Activated T-helper 17 cell treated with anti-CD3 and anti-CD28 coated beads, Interleukin-2, amount 50 U/mL, for 72 hours (primary cell): ENCODE measurements around the gene DBH. TPM values are rescaled to one million over a fixed set of nuclear protein-coding genes. Genes with fewer than 3 reads are reported as not detected.

Experiments
- ATAC-seq: fragments of 150-1000 bp; cut with Tn5 transposase; replicated peaks from 2 replicates; pipeline ENCODE4 v1.10.0; 2021; ENCODE audit warnings: mild to moderate bottlenecking, moderate library complexity
- H3K27ac Mint-ChIP-seq: one replicate; pipeline ENCODE4 v1.8.0; 2022; ENCODE audit warnings: mixed read lengths
- H3K27me3 Mint-ChIP-seq: one replicate; pipeline ENCODE4 v1.8.0; 2022; ENCODE audit warnings: mixed read lengths
- H3K36me3 Mint-ChIP-seq: one replicate; pipeline ENCODE4 v1.8.0; 2022; ENCODE audit warnings: low read depth, mild to moderate bottlenecking, mixed read lengths
- H3K4me1 Mint-ChIP-seq: one replicate; pipeline ENCODE4 v1.8.0; 2022; ENCODE audit warnings: mixed read lengths
- H3K4me3 Mint-ChIP-seq: one replicate; pipeline ENCODE4 v1.8.0; 2022; ENCODE audit warnings: mild to moderate bottlenecking, mixed read lengths
- H3K9me3 Mint-ChIP-seq: one replicate; pipeline ENCODE4 v1.8.0; 2022; ENCODE audit warnings: mixed read lengths
- total RNA-seq, 2 donors: library from RNA; stranded (reverse); gene quantifications; one replicate each; pipeline ENCODE4 v1.2.3, GENCODE V29; 2022

Gene DBH
- total RNA-seq, 2 donors from 2014 or later, result not detected

DNA sequence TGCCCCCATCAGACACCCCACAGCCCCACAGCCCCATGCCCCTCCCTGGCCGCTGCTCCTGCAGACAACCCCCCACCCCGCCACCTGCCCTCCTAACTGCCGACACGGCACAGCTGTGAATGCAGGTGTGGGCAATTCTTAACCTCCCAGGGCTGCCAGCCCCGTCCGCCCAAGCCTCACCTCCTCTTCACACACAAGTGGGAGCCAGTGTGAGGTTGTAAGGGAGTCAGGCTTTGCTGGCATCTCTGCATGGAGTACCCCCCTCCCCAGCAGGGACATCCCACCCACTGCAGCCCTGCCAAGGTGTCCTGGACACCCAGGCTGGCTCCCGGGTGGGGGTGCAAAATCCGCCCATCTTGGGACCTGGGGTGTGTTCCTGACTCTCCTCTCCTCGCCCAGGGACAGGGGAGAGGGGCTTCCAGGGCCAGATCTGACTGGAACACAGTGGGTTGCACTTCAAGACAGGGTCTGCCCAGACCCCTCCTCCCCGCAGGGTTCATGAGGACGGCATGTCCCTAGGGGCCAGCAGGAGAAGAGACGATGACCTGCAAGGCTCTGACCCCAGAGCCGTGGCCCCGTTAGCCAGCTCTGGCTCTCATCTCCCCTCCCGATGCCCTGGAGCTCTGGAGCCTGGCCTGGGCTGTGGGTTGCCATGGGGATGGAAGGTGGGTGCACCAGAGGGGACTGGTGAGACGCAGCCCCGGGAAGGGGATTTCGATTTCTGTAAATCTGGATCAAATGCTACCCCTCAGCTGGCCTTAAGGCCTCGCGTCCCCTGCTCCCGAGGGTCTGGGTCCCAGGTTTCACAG lies 67.6 kb downstream of the DBH start:
- Mint-ChIP-seq H3K27me3 (no peaks in the 10 kb centered on the region), H3K27ac (no peak overlapping the region), H3K9me3 (no peaks in the 10 kb centered on the region), H3K4me3 (peak overlapping the region; percentile 20), H3K4me1 (peaks cover 9% of the 10 kb centered on the region), H3K36me3 (no peaks in the 10 kb centered on the region)
- ATAC-seq, result no peak

DNA sequence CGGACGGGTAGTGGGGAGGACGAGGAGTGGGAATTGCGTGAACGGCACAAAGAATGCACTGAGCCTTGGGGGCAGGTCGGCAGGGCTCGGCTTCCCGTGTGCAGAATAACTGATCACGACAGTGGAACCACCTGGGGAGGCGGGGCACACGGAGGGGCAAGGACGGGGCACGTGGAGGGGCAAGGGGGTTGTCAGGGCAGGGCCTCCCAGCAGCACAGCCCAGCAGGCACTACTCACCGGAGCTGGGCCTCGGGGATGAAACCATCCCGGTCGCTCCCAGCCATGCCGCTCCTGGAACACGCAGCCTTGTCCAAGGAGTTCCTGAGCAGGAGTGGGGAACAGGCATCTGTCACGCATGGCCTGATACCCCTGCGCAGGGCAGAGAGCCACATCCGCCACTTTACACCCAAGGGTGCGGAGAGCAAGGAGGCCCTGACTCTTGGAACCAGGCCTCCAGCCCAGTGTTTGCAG lies 68.6 kb downstream of the DBH start:
- Mint-ChIP-seq H3K27ac (no peak overlapping the region), H3K4me3 (no peak overlapping the region), H3K9me3 (no peaks in the 10 kb centered on the region), H3K36me3 (no peaks in the 10 kb centered on the region), H3K4me1 (peaks cover 13% of the 10 kb centered on the region), H3K27me3 (no peaks in the 10 kb centered on the region)
- ATAC-seq, result no peak

GRCh38 chr9:133705576-133705975 lies 69.4 kb downstream of the DBH start:
- H3K27ac Mint-ChIP-seq, result no peak overlapping the region
- no peak overlapping the region for H3K4me3 Mint-ChIP-seq
- H3K9me3 Mint-ChIP-seq, result no peaks in the 10 kb centered on the region
- no peaks in the 10 kb centered on the region for H3K27me3 Mint-ChIP-seq
- peaks cover 10% of the 10 kb centered on the region for H3K4me1 Mint-ChIP-seq
- ATAC-seq, result no peak
- no peaks in the 10 kb centered on the region for H3K36me3 Mint-ChIP-seq

- Mint-ChIP-seq H3K27ac (peak overlapping the region; percentile 52), H3K36me3 (no peaks in the 10 kb centered on the region), H3K9me3 (no peaks in the 10 kb centered on the region), H3K4me3 (no peak overlapping the region), H3K4me1 (peaks cover 6% of the 10 kb centered on the region), H3K27me3 (no peaks in the 10 kb centered on the region)
- ATAC-seq, result no peak
Observed at GRCh38 chr9:133706307-133707050, 70.3 kb downstream of the DBH start.

DNA sequence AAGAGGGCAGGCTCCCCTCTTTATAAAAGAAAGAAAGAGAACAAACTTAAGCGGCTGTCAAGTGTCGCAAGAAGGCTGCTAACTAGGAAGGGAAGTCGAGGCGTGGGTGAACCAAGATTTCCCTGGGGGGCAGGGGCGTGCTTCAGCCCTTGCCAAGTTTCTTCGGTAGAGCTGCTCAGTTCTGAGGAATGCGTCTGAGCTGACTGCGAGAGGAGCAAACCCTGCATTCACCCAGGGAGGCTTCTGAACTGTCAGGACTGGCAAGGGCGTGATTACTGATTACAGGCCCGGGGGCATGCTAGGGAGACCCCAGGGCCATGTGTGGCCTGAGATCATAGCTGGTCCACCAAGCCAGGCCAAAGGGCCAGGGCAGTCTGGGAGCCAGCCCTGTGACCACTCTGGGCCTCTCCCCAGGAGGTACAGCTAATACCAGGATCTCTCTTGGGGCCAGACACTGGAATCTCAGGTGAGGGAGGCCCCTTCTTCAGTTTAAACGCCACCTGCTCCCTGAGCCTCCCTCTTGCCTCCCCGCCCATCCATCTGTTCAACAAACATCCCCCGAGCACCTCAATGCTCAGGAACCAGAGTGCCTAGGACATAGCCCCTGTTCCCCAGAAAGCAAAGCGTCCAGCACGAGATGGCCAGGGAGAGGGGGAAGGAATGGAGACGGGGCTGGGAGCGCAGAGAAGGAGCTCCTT lies 71.1 kb downstream of the DBH start:
- Mint-ChIP-seq H3K27ac (no peak overlapping the region), H3K27me3 (no peaks in the 10 kb centered on the region), H3K4me3 (no peak overlapping the region), H3K9me3 (no peaks in the 10 kb centered on the region), H3K36me3 (no peaks in the 10 kb centered on the region), H3K4me1 (peaks cover 6% of the 10 kb centered on the region)
- ATAC-seq, result no peak

- Mint-ChIP-seq H3K4me3 (no peak overlapping the region), H3K36me3 (no peaks in the 10 kb centered on the region)
Observed at GRCh38 chr9:133707763-133708245, 71.6 kb downstream of the DBH start.

DNA sequence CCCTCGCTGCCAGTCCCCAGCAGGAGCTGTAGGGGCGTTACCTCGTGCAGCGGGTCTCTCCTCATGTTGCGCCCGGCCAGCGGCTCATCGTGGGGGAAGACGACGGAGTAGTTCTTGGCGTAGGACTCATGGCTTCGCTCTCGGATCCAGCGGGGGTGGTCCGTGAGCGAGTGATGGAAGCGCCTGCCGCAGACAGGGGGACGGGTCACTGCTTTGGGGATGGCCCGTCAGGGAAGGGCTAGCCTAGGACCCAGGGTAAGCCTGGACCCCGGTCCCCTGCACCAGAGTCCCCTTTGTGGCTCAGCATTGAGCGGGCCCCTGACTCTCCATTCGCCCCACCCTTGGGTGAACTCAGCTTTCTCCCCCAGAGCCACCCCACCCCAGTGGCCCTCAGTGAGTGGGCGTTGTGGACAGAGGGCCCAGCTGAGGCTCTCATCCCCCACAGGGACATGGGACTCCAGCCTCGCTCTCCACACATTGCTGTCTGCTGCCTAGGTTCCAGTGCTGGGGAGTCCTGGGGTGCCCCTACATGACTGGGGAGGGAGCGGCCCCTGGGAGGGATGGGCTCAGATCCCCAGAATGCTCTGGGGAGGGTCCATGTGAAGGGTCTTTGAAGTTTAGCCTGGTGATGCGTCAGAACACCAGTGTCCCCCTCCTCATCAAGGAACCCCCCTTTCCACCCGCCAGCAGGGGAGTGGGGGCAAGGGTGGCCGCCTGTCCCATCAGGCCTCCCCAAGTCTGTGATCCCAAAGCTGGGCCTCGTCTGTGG lies 72.3 kb downstream of the DBH start:
- Mint-ChIP-seq H3K27ac (no peak overlapping the region), H3K36me3 (no peaks in the 10 kb centered on the region), H3K4me1 (peaks cover 6% of the 10 kb centered on the region), H3K9me3 (no peaks in the 10 kb centered on the region), H3K27me3 (no peaks in the 10 kb centered on the region), H3K4me3 (no peak overlapping the region)
- ATAC-seq, result no peak

More at GRCh38 chr9:133707763-133708245, 71.6 kb downstream of the DBH start:
- H3K9me3 Mint-ChIP-seq, result no peaks in the 10 kb centered on the region
- no peak overlapping the region for H3K27ac Mint-ChIP-seq
- no peak for ATAC-seq
- no peaks in the 10 kb centered on the region for H3K27me3 Mint-ChIP-seq
- H3K4me1 Mint-ChIP-seq, result peaks cover 6% of the 10 kb centered on the region

Other genes with a start within 250 kb of the DBH start
- gene REXO4, start 218.4 kb upstream of the DBH start, total RNA-seq, result 10 to 100 TPM; 26.1 to 36.5 TPM
- gene ADAMTS13, start 214.0 kb upstream of the DBH start, total RNA-seq, result 1 to 10 TPM; 1.2 to 3.9 TPM
- 1 to 10 TPM in 1 of 2 donors, under 1 TPM in 1; 0.41 to 3.0 TPM for gene CACFD1, start 176.4 kb upstream of the DBH start, total RNA-seq
- 1 to 10 TPM; 1.2 to 1.4 TPM for gene SLC2A6, start 157.3 kb upstream of the DBH start, total RNA-seq
- not detected for gene MYMK, start 111.4 kb upstream of the DBH start, total RNA-seq
- not detected for gene ADAMTSL2, start 101.7 kb upstream of the DBH start, total RNA-seq
- not detected for gene FAM163B, start 27.0 kb upstream of the DBH start, total RNA-seq
- 1 to 10 TPM; 2.7 to 2.8 TPM for gene SARDH, start 102.0 kb downstream of the DBH start, total RNA-seq